Nephron (organoid): ENCODE measurements around the gene NGLY1.

Experiments used
- H3K27ac Mint-ChIP-seq, 3 experiments: 2 replicates each; pipeline ENCODE4 v1.8.0; 2020; ENCODE audit warnings: mixed read lengths in 3 of 3, mild to moderate bottlenecking in 2 of 3, moderate library complexity in 1 of 3
- H3K27me3 Mint-ChIP-seq: 2 replicates; pipeline ENCODE4 v1.8.0; 2021; ENCODE audit warnings: low read depth, mild to moderate bottlenecking, moderate library complexity, mixed read lengths
- H3K36me3 Mint-ChIP-seq: 2 replicates; pipeline ENCODE4 v1.8.0; 2020; ENCODE audit warnings: low read depth, mixed read lengths
- H3K4me1 Mint-ChIP-seq: 2 replicates; pipeline ENCODE4 v1.8.0; 2020; ENCODE audit warnings: mixed read lengths
- H3K4me3 Mint-ChIP-seq, 3 experiments: 2 replicates each; pipeline ENCODE4 v1.8.0; 2020; ENCODE audit warnings: mild to moderate bottlenecking in 3 of 3, mixed read lengths in 3 of 3, moderate library complexity in 2 of 3
- H3K9me3 Mint-ChIP-seq: 2 replicates; pipeline ENCODE4 v1.8.0; 2020; ENCODE audit warnings: mixed read lengths
- CTCF ChIP-seq, 3 experiments: fragments of 200-600 bp; sonication (generic); IDR thresholded peaks; one replicate each; pipeline ENCODE4 v1.5.0; 2021; ENCODE audit warnings: antibody characterized with exemption in 3 of 3; ENCODE audit not compliant: unreplicated experiment in 3 of 3

NGLY1 gene

GRCh38 chr3:25789209-25789595, 6.0 kb upstream of the NGLY1 start:
- Mint-ChIP-seq H3K4me3 (peak overlapping the region; percentile 87 to 97 (median 92)), H3K4me1 (peaks cover 48% of the 10 kb centered on the region), H3K9me3 (no peaks in the 10 kb centered on the region), H3K27ac (peak overlapping the region; percentile 92 to 98 (median 95)), H3K27me3 (no peaks in the 10 kb centered on the region), H3K36me3 (peaks cover 3% of the 10 kb centered on the region)
- no peak for TF ChIP-seq CTCF (IDR thresholded peaks at IDR 0.05; ENCODE audit: unreplicated experiment in 3 of 3)

- no peaks in the 10 kb centered on the region for H3K9me3 Mint-ChIP-seq
- TF ChIP-seq CTCF (IDR thresholded peaks at IDR 0.05; ENCODE audit: unreplicated experiment in 3 of 3) = no peak
- H3K36me3 Mint-ChIP-seq = peaks cover 3% of the 10 kb centered on the region
- H3K27me3 Mint-ChIP-seq = no peaks in the 10 kb centered on the region
- peak overlapping the region; percentile 71 to 84 (median 77) for H3K4me3 Mint-ChIP-seq
- H3K27ac Mint-ChIP-seq = peak overlapping the region in 2 of 3 experiments; percentile 26 to 61
- peaks cover 52% of the 10 kb centered on the region for H3K4me1 Mint-ChIP-seq
These were observed 4.4 kb upstream of the NGLY1 start for GRCh38 chr3:25787689-25788088.

GRCh38 chr3:25785826-25786225, 2.6 kb upstream of the NGLY1 start:
- no peak for TF ChIP-seq CTCF (IDR thresholded peaks at IDR 0.05; ENCODE audit: unreplicated experiment in 3 of 3)
- Mint-ChIP-seq H3K36me3 (peaks cover under 1% of the 10 kb centered on the region), H3K27ac (peak overlapping the region in 1 of 3 experiments; percentile 4), H3K27me3 (no peaks in the 10 kb centered on the region), H3K4me1 (peaks cover 57% of the 10 kb centered on the region), H3K9me3 (no peaks in the 10 kb centered on the region), H3K4me3 (peak overlapping the region; percentile 40 to 75 (median 58))

- Mint-ChIP-seq H3K27me3 (no peaks in the 10 kb centered on the region), H3K4me3 (peak overlapping the region; percentile 85 to 89 (median 86)), H3K4me1 (peaks cover 54% of the 10 kb centered on the region), H3K36me3 (no peaks in the 10 kb centered on the region), H3K27ac (no peak overlapping the region), H3K9me3 (no peaks in the 10 kb centered on the region)
- TF ChIP-seq CTCF (IDR thresholded peaks at IDR 0.05; ENCODE audit: unreplicated experiment in 3 of 3) = no peak
These were observed 1.7 kb upstream of the NGLY1 start for GRCh38 chr3:25784971-25785370.

- H3K4me1 Mint-ChIP-seq = peaks cover 48% of the 10 kb centered on the region
- no peak for TF ChIP-seq CTCF (IDR thresholded peaks at IDR 0.05; ENCODE audit: unreplicated experiment in 3 of 3)
- H3K27me3 Mint-ChIP-seq = no peaks in the 10 kb centered on the region
- H3K9me3 Mint-ChIP-seq = no peaks in the 10 kb centered on the region
- H3K36me3 Mint-ChIP-seq = no peaks in the 10 kb centered on the region
- H3K27ac Mint-ChIP-seq = peak overlapping the region; percentile 22 to 83 (median 63)
- H3K4me3 Mint-ChIP-seq = peak overlapping the region; percentile 85 to 89 (median 86)
These were observed 644 bp upstream of the NGLY1 start for GRCh38 chr3:25783661-25784512.

GRCh38 chr3:25782636-25782937, 656 bp downstream of the NGLY1 start:
- Mint-ChIP-seq H3K27me3 (no peaks in the 10 kb centered on the region), H3K27ac (peak overlapping the region; percentile 56 to 84 (median 82)), H3K4me1 (peaks cover 37% of the 10 kb centered on the region), H3K4me3 (peak overlapping the region; percentile 82 to 96 (median 95)), H3K36me3 (peaks cover 9% of the 10 kb centered on the region), H3K9me3 (peaks cover 2% of the 10 kb centered on the region)
- TF ChIP-seq CTCF (IDR thresholded peaks at IDR 0.05; ENCODE audit: unreplicated experiment in 3 of 3) = no peak
